GM10266 (cell line): Measurements from ENCODE around the gene BCL2L13.
A peak's percentile ranks its signal among the peaks of the same experiment; 100 is the strongest.

ENCODE experiments used
- DNase-seq: peaks from one replicate; pipeline ENCODE4 v3.0.0; 2012; ENCODE audit errors: extremely low spot score
- CTCF ChIP-seq: IDR thresholded peaks from 2 replicates; pipeline ENCODE4 v1.5.1; 2012; ENCODE audit warnings: mild to moderate bottlenecking, low read depth; ENCODE audit not compliant: control insufficient read depth, insufficient read depth; ENCODE audit errors: missing control alignments

Gene BCL2L13, protein sequence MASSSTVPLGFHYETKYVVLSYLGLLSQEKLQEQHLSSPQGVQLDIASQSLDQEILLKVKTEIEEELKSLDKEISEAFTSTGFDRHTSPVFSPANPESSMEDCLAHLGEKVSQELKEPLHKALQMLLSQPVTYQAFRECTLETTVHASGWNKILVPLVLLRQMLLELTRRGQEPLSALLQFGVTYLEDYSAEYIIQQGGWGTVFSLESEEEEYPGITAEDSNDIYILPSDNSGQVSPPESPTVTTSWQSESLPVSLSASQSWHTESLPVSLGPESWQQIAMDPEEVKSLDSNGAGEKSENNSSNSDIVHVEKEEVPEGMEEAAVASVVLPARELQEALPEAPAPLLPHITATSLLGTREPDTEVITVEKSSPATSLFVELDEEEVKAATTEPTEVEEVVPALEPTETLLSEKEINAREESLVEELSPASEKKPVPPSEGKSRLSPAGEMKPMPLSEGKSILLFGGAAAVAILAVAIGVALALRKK

DNA sequence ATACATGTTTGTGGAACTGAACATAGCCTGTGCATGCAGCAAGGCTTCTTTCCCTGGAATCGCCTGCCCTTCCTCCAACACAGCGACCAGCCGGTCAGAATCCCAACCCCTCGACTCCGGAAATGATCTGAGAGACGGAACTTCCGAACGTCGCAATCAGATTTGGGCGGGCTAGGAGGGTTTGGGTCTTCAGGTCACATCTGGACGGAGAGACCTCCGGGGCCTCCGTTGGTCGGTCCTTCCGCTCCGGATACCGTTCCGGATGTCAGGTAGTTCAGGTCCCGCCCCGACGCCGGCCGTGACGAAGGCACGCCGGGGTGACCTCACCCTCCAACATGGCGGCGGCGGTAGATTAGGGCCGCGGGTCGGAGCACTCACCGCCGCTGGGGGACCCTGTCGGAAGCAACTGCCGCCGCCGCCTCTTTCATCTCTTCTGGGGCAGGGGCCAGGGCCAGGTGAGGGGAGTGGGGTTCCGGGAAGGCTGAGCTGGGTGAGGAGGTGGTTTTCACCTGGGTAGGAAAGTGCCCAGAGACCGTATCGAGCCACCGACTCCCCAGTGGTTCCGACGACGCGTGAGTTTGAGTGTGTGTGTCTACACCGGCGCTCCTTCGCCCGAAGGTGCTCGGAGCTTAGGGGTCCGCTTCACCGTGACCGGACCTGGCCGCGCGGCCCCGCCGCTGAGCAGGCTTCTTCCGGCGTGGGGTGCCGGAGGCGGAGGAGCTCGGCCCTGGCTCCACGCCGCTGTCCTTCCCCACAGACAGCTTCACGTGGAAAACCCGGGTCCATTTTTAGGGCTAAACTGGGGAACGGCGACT, at the start of gene BCL2L13:
Gene BCL2L13, plus strand, starts transcription at position 326 of the 815 bp plus-strand sequence. CDS start 16,955 bp downstream, outside the sequence.
- peak; percentile 91 for DNase-seq
- peak; percentile 6 for TF ChIP-seq CTCF

DNA sequence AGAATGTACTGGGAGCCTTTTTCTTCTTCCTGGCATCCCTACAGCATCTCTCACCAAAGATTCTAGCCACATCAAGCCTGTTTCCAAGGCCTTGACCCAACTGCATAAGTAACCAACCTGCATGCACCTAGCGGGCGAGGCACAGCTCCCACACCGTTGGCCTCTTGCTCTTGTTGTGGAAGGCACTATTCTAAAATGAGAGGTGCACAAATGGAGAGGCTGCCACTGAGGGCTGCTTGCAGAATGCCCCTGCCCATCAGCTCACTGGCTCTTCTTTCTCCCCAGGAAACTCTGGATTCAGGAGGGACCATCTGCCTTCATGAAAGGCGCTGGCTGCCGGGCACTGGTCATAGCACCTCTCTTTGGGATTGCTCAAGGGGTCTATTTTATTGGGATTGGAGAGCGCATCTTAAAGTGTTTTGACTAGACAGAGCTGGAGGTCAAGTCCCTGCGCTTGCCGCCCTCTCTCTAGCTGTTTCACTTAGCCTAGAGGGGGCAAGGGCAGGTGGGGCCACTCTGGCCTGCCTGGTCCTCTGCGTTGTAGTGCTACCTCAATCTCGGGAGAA, 48.7 kb upstream of the BCL2L13 start:
- no peak for TF ChIP-seq CTCF
- DNase-seq: no peak

DNA sequence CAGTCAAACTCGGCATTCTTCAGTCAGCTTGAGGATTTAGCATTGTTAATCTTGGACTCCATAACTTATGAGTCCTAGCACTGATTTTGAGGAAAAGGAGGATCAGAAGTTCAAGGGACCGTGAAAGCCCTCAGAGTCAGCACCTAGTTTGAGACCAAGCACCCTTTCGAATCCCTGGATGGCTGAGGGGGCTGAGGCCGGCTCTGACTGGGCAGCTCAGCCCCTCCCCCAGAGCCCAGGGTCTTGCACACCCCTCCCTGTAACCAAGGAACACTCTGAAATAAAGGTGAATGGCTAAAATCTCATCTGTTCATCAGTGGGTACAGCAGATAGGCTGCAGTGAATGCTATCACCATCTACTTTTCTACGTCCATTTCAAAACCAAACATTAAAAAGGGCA, 48.0 kb upstream of the BCL2L13 start:
- no peak for DNase-seq
- no peak for TF ChIP-seq CTCF

GRCh38 chr22:17592201-17592600, 46.4 kb upstream of the BCL2L13 start:
- no peak for TF ChIP-seq CTCF
- no peak for DNase-seq

DNA sequence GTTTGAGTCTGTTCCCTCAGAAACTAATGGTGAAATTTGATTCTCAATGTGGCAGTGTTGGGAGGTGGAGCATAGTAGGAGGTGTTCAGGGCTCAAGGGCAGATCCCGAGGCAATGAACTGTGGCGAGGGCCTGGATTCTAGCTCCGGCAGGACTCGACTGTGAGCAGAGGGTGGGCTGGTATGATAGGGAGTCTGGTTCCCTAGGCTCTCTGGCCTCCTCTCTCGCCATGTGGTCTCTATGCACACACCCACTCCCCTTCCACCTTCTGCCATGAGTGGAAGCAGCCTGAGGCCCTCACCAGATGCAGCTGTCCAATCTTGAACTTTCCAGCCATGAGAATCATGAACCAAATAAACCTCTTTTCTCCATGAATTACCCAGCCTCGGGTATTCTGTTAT, 42.3 kb upstream of the BCL2L13 start:
- no peak for DNase-seq
- TF ChIP-seq CTCF: no peak

GRCh38 chr22:17597217-17597616, 41.3 kb upstream of the BCL2L13 start:
- no peak for DNase-seq
- TF ChIP-seq CTCF: no peak
